NCI-H146 treated with DMSO at 0.1 percent for 48 hours (cell line): ENCODE results near the gene IRF4.

Experiments
- DNase-seq: peaks from one replicate; lab custom pipeline; 2025; ENCODE audit not compliant: unreplicated experiment; lab: John Stamatoyannopoulos, UW

Gene IRF4

DNA sequence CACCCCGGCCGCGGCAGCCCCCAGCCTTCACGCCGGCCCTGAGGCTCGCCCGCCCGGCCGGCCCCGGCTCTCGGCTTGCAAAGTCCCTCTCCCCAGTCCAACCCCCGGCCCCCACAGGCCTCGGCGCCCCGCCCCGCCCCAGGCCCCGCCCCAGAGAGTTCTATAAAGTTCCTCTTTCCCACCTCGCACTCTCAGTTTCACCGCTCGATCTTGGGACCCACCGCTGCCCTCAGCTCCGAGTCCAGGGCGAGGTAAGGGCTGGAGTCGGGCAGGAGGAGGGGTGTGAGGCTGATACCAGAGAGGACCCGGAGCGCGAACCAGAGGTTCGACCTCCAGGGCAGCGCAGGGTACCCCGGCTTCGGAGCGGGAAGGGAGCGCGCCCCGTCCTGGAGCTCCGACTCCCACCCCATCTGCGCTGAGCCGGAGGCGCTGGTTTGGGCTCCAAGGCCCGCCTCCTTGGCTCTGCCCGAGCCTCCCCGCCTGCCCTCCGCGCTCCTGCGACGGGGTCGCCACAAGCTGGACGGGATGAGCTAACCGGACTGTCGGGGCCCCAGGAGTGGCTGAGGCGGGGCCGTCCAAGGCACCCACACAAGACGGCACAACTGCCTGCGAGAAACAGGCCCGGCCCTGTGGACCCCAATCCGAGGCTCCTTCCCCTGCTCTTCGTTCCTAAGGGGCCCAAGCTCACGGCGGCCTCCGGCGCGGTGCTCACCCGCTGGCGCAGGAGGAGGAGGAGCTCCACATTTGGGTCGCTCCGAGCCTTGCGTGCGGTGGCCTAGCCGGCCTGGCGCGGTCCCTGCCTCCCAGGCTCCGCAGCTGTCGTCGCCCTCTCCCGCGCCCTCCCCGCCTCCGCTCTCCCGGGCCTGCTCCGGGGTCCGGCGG, at the start of gene IRF4:
Gene IRF4 (plus strand): TSS at position 194 of the 882 bp plus-strand sequence. CDS start 1,401 bp downstream, outside the sequence.
- DNase-seq, result no peak

- no peak for DNase-seq
Measured at GRCh38 chr6:341914-342831, 49.4 kb upstream of the IRF4 start.

DNA sequence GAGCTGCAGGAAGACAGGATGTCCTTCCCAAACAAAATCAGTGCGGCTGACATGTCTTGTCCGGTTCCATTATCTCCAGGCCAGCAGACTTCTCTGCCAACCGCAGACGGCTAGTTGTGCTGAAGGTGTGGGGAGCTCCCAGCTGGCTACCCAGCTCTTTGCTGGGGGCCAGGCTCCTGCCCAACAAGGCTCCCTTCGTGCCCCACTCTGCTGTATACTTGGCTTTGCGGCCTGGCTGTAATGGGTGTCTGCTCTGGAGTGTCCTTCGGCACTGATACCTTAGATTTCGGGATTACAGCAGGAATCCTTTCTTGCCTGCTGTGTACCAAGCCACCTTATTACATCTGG, 48.7 kb upstream of the IRF4 start:
- DNase-seq, result no peak

- DNase-seq, result no peak
Measured at GRCh38 chr6:343226-343935, 48.2 kb upstream of the IRF4 start.

GRCh38 chr6:343960-344815, 47.4 kb upstream of the IRF4 start:
- no peak for DNase-seq

DNA sequence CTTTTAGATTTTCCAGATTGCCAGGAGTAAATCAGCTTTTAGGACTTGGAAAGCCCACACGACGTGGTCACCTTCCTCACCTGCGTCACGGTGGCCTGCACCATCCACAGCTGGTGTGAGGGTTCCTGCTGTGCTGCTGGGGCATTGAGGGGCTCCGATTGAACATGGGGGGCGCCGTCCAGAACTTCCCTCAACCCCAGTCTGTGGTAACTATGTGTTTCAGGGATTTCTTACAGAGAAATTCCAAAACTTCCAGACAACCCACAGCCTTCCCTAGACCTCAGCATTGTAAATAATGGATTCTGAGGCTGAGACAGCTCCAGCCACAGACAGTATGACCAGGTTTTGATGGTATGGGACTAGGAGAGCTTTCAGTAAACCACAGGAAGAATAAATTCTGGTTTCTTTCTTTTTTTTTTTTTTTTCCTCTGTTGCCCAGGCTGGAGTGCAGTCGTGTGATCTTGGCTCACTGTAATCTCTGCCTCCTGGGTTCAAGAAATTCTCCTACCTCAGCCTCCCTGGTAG, 46.7 kb upstream of the IRF4 start:
- DNase-seq, result no peak

DNA sequence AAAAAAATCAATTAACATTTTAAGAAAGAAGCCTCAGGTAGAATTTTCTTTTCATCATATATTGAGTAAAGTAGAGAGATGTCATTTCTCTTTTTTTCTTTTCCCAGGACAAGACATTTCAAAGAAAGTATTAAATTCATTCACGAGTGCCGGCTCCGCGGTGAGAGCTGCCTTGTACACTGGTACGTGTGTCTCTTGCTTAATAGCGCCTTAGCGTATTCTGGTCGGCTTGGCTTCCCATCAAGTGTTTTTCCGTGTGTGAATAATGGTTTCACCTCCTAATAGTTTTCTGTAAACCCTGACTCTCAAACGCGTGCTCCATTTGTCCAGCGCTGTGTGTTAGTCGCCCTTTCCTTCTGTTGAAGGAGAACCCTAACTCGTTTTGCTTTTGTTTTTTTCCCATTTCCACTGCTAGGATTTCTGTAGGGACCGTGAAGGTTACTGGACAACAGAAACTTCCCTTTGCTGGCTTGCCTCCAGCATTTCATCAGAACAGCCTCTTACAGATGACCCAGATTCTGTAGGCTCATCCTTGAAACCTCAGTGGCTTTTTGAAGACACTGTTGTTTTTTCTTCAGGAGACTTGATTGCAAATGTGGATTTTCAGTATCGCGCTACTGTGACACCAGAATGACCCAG, 45.7 kb upstream of the IRF4 start:
- no peak for DNase-seq

- no peak for DNase-seq
Measured at GRCh38 chr6:346386-347030, 45.0 kb upstream of the IRF4 start.

GRCh38 chr6:347232-347631, 44.3 kb upstream of the IRF4 start:
- DNase-seq, result no peak

GRCh38 chr6:347951-348859, 43.3 kb upstream of the IRF4 start:
- DNase-seq, result no peak

GRCh38 chr6:348860-349396, 42.6 kb upstream of the IRF4 start:
- DNase-seq, result no peak

DNA sequence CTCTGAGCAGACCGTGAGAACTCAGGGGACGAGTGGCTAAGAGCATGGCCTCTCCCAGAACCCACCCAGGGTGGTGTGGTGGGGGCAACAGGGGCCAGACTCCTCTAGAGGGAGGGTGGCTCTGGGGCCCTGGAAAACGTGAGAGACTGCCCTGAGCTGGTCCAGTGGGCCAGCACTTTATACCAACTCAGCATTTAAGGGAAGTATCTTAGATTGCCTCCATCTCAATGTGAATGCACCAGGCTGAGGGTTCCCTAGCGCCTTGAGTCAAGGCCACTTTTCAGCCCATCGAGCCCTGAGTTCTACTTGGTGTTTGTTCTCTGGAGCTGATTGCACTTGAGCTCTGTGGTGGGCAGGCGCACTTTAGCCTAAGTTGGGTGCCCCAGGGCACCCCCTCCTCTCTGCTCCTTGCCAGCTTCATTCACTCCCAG, 42.0 kb upstream of the IRF4 start:
- no peak for DNase-seq

- DNase-seq, result no peak
Measured at GRCh38 chr6:350371-350770, 41.2 kb upstream of the IRF4 start.

DNA sequence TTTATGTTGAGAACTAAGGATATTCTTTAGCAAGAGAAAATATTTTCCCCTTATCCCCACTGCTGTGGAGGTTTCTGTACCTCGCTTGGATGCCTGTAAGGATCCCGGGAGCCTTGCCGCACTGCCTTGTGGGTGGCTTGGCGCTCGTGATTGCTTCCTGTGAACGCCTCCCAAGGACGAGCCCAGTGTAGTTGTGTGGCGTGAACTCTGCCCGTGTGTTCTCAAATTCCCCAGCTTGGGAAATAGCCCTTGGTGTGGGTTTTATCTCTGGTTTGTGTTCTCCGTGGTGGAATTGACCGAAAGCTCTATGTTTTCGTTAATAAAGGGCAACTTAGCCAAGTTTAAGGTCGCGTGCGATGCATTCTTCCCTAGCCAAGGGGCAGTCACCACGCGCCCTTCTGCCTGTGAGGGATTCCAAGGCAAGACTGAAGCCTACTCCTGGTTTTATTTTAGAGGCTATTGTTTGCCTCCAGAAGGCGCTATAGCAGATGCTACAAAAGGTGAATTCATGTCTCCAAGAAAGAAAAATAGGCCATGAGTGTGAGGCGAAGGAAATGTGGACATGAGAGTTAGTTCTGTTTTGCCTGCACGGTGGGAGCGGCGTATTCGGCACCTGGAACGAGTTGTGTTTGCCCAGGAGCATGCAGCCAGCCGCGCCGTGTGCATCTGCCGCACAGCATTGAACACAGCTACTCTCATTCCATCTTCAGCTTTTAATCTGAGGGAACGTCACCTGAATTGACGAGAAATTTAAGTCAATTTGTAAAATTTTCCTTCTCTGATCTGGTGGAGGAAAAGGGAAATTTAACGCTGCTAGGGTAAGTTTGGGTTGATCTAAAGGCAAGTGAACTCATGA, 40.3 kb upstream of the IRF4 start:
- no peak for DNase-seq

GRCh38 chr6:351867-352289, 39.7 kb upstream of the IRF4 start:
- DNase-seq, result no peak

GRCh38 chr6:352474-352873, 39.1 kb upstream of the IRF4 start:
- DNase-seq, result no peak

- DNase-seq, result no peak
Measured at GRCh38 chr6:352896-353470, 38.6 kb upstream of the IRF4 start.
